H1 (cell line): Measurements from ENCODE around the gene FARP2. TPM values are rescaled to one million over a fixed set of nuclear protein-coding genes. Genes with fewer than 3 reads are reported as not detected.

ENCODE experiments used
- CTCF ChIA-PET: fragments of 300-600 bp; sonication (Branson Sonifier 250); formaldehyde crosslinking; loops from one replicate; lab custom pipeline; 2021; ENCODE audit not compliant: partially characterized antibody; lab: Charles Lee
- POLR2A ChIA-PET: fragments of 300-600 bp; sonication (Branson Sonifier 250); formaldehyde crosslinking; loops from one replicate; lab custom pipeline; 2021; ENCODE audit warnings: inconsistent platforms; ENCODE audit not compliant: partially characterized antibody; lab: Charles Lee
- DNase-seq, 2 experiments: peaks; one replicate each; pipeline versions ENCODE4 v3.0.0 to v3.0.0-alpha.2; 2010 to 2022; ENCODE audit warnings: low spot score in 2 of 2, low read depth in 1 of 2, mixed read lengths in 1 of 2
- FAIRE-seq: peaks from 2 replicates; lab custom pipeline; 2011; peaks lifted over from hg19 to GRCh38; lab: Jason Lieb, UNC
- H2AFZ ChIP-seq: 2 replicates; pipeline ENCODE4 v1.8.1; 2012; ENCODE audit warnings: low read length, inconsistent platforms
- H2AK5ac ChIP-seq: 2 replicates; pipeline ENCODE4 v1.6.1; 2013; ENCODE audit warnings: low read depth, low read length
- H2BK120ac ChIP-seq: replicated peaks from 2 replicates; pipeline ENCODE3; 2013; ENCODE audit warnings: low read depth, low read length, inconsistent platforms
- H2BK12ac ChIP-seq: 2 replicates; pipeline ENCODE4 v1.6.1; 2013; ENCODE audit warnings: low read depth, low read length
- H2BK15ac ChIP-seq: 2 replicates; pipeline ENCODE4 v1.6.1; 2013; ENCODE audit warnings: low read length
- H2BK20ac ChIP-seq: 2 replicates; pipeline ENCODE4 v1.6.1; 2013; ENCODE audit warnings: low read length
- H2BK5ac ChIP-seq: 2 replicates; pipeline ENCODE4 v1.6.1; 2013; ENCODE audit warnings: low read depth, low read length
- H3K14ac ChIP-seq: 2 replicates; pipeline ENCODE4 v1.6.1; 2013; ENCODE audit warnings: inconsistent platforms; ENCODE audit not compliant: insufficient read length
- H3K18ac ChIP-seq: 2 replicates; pipeline ENCODE4 v1.6.1; 2013; ENCODE audit warnings: low read length; ENCODE audit errors: extremely low read depth
- H3K23ac ChIP-seq: 2 replicates; pipeline ENCODE4 v1.6.1; 2013; ENCODE audit warnings: inconsistent platforms; ENCODE audit not compliant: insufficient read length
- H3K23me2 ChIP-seq: 2 replicates; pipeline ENCODE4 v1.6.1; 2013; ENCODE audit warnings: low read depth, low read length
- H3K27ac ChIP-seq: 2 replicates; pipeline ENCODE4 v1.6.1; 2011; ENCODE audit warnings: low read depth, low read length, inconsistent platforms
- H3K27me3 ChIP-seq, 4 experiments: replicated peaks in 1 of 4; 1 replicate in 1 of 4; 2 replicates in 3 of 4; pipeline versions ENCODE4 v1.6.1 to v1.8.1; 2011 to 2013; ENCODE audit warnings: low read length in 3 of 4, mild to moderate bottlenecking in 3 of 4, inconsistent platforms in 2 of 4, mixed read lengths in 2 of 4, moderate library complexity in 1 of 4; ENCODE audit not compliant: control insufficient read depth in 3 of 4, insufficient read depth in 3 of 4; ENCODE audit errors: extremely low read depth in 1 of 4
- H3K36me3 ChIP-seq, 4 experiments: 2 replicates each; pipeline versions ENCODE4 v1.6.1 to v1.8.1; 2011 to 2013; ENCODE audit warnings: mild to moderate bottlenecking in 4 of 4, low read length in 3 of 4, moderate library complexity in 2 of 4, control low read depth in 1 of 4, inconsistent platforms in 1 of 4; ENCODE audit not compliant: insufficient read depth in 4 of 4, control insufficient read depth in 2 of 4
- H3K4ac ChIP-seq: replicated peaks from 2 replicates; pipeline ENCODE3; 2013; ENCODE audit warnings: low read length, low read depth, mixed read lengths, inconsistent platforms; ENCODE audit not compliant: insufficient read length
- H3K4me1 ChIP-seq, 4 experiments: replicated peaks in 1 of 4; 1 replicate in 1 of 4; 2 replicates in 3 of 4; pipeline versions ENCODE4 v1.6.1 to v1.8.1; 2011 to 2013; ENCODE audit warnings: low read length in 3 of 4, inconsistent platforms in 2 of 4, mixed read lengths in 1 of 4; ENCODE audit not compliant: insufficient read depth in 4 of 4, control insufficient read depth in 3 of 4
- H3K4me2 ChIP-seq, 2 experiments: 2 replicates each; pipeline versions ENCODE4 v1.6.1 to v1.8.1; 2011 to 2013; ENCODE audit warnings: low read depth in 2 of 2, low read length in 2 of 2, control low read depth in 1 of 2, inconsistent platforms in 1 of 2, mild to moderate bottlenecking in 1 of 2; ENCODE audit not compliant: insufficient read depth in 1 of 2
- H3K4me3 ChIP-seq, 4 experiments: fragments of 200-600, 300-600 bp in 1 of 4; sonication (generic), shearing (Covaris generic), sonication (Bioruptor Twin) in 1 of 4; 2 replicates each; pipeline versions ENCODE4 v1.5.1 to v1.8.1; 2011 to 2016; ENCODE audit warnings: low read length in 4 of 4, low read depth in 3 of 4, control low read depth in 2 of 4, inconsistent platforms in 2 of 4, mild to moderate bottlenecking in 2 of 4, mixed read lengths in 1 of 4, moderate library complexity in 1 of 4; ENCODE audit not compliant: insufficient read depth in 2 of 4; ENCODE audit errors: extremely low read depth in 1 of 4
- H3K56ac ChIP-seq: replicated peaks from 2 replicates; pipeline ENCODE3; 2013; ENCODE audit warnings: low read depth, mild to moderate bottlenecking, mixed read lengths, low read length, inconsistent platforms; ENCODE audit not compliant: insufficient read length
- H3K79me1 ChIP-seq: 2 replicates; pipeline ENCODE4 v1.6.1; 2013; ENCODE audit warnings: low read depth, low read length, control low read depth
- H3K79me2 ChIP-seq, 2 experiments: 2 replicates each; pipeline versions ENCODE4 v1.6.1 to v1.8.1; 2012 to 2013; ENCODE audit warnings: low read length in 2 of 2, mild to moderate bottlenecking in 2 of 2, inconsistent platforms in 1 of 2; ENCODE audit not compliant: insufficient read depth in 2 of 2, control insufficient read depth in 1 of 2
- H3K9ac ChIP-seq, 4 experiments: replicated peaks in 1 of 4; 1 replicate in 1 of 4; 2 replicates in 3 of 4; pipeline versions ENCODE4 v1.6.1 to v1.8.1; 2011 to 2013; ENCODE audit warnings: low read depth in 3 of 4, low read length in 3 of 4, control low read depth in 2 of 4, mild to moderate bottlenecking in 2 of 4, moderate library complexity in 2 of 4, inconsistent platforms in 1 of 4; ENCODE audit errors: extremely low read depth in 1 of 4
- H3K9me3 ChIP-seq, 2 experiments: 2 replicates each; pipeline versions ENCODE4 v1.6.1 to v1.8.1; 2012 to 2013; ENCODE audit warnings: mild to moderate bottlenecking in 2 of 2, moderate library complexity in 2 of 2, control low read depth in 1 of 2, inconsistent platforms in 1 of 2, low read depth in 1 of 2, low read length in 1 of 2, mixed read lengths in 1 of 2; ENCODE audit not compliant: insufficient read depth in 2 of 2
- H4K20me1 ChIP-seq, 2 experiments: replicated peaks in 1 of 2; 2 replicates each; pipeline versions ENCODE3 to v1.8.1; 2011 to 2013; ENCODE audit warnings: inconsistent platforms in 2 of 2, low read length in 2 of 2, mild to moderate bottlenecking in 1 of 2; ENCODE audit not compliant: insufficient read depth in 2 of 2, control insufficient read depth in 1 of 2
- H4K5ac ChIP-seq: 2 replicates; pipeline ENCODE4 v1.6.1; 2013; ENCODE audit warnings: low read length, low read depth, mixed read lengths, inconsistent platforms; ENCODE audit not compliant: insufficient read length
- H4K8ac ChIP-seq: 2 replicates; pipeline ENCODE4 v1.8.0; 2013; ENCODE audit warnings: mild to moderate bottlenecking, moderate library complexity, low read length, inconsistent platforms; ENCODE audit not compliant: insufficient read depth; ENCODE audit errors: extremely low read depth
- H4K91ac ChIP-seq: replicated peaks from 2 replicates; pipeline ENCODE3; 2013; ENCODE audit warnings: low read length, mixed read lengths, inconsistent platforms; ENCODE audit not compliant: insufficient read length
- FOSL1 ChIP-seq: IDR thresholded peaks from 2 replicates; pipeline ENCODE4 v1.6.1; 2011; ENCODE audit warnings: mild to moderate bottlenecking, low read depth, low read length, moderate library complexity; ENCODE audit not compliant: insufficient read depth
- HDAC6 ChIP-seq: IDR thresholded peaks from one replicate; pipeline ENCODE4 v1.7.1; 2012; ENCODE audit warnings: low read depth, mild to moderate bottlenecking, inconsistent platforms, low read length, moderate library complexity
- POU5F1 ChIP-seq: IDR thresholded peaks from 2 replicates; pipeline ENCODE4 v1.6.1; 2011; ENCODE audit warnings: low read depth, mild to moderate bottlenecking, low read length, moderate library complexity
- RAD21 ChIP-seq, 2 experiments: IDR thresholded peaks in 1 of 2; conservative IDR thresholded peaks in 1 of 2; 2 replicates each; pipeline ENCODE4 v1.6.1; 2011; ENCODE audit warnings: low read depth in 2 of 2, low read length in 2 of 2, improper control_type of control experiment in 1 of 2, inconsistent platforms in 1 of 2, mild to moderate bottlenecking in 1 of 2, moderate library complexity in 1 of 2
- SP1 ChIP-seq: IDR thresholded peaks from 2 replicates; pipeline ENCODE4 v1.6.1; 2011; ENCODE audit warnings: low read depth, low read length
- TEAD4 ChIP-seq: IDR thresholded peaks from 2 replicates; pipeline ENCODE4 v1.6.1; 2012; ENCODE audit warnings: low read depth, low read length, inconsistent platforms, mixed read lengths
- WGBS, 2 experiments: shearing (Covaris generic) in 1 of 2; methylation state at CpG; one replicate each; pipeline versions ENCODE4 v1.1.6 to v1.1.7; 2013 to 2015; ENCODE audit warnings: low lambda C conversion rate in 2 of 2, mixed read lengths in 2 of 2, inconsistent platforms in 1 of 2, low coverage in 1 of 2, missing lambda C conversion rate in 1 of 2; ENCODE audit not compliant: insufficient replicate concordance in 2 of 2, insufficient coverage in 1 of 2, insufficient read length in 1 of 2; ENCODE audit errors: extremely low coverage in 1 of 2, missing lambda C conversion rate in 1 of 2; 5-methylcytosine and 5-hydroxymethylcytosine counted together
- polyA plus RNA-seq, 7 experiments: library from polyadenylated mRNA; depleted of rRNA in 3 of 7; stranded (reverse) in 5 of 7; unstranded in 2 of 7; fragments of >200 nt in 5 of 7; fragments of 200-250 nt in 2 of 7; gene quantifications; 1 replicate in 5 of 7; 2 replicates in 1 of 7; 4 replicates in 1 of 7; pipeline versions ENCODE4 v1.2.1 to v1.2.3, GENCODE V29; 2011 to 2013; ENCODE audit warnings: missing spikeins in 2 of 7, mixed read lengths in 2 of 7
- total RNA-seq: library from RNA; stranded (reverse); fragmentation: NEBNext Ultra II Directional; extraction: Animal tissue kit (Norgen Biotek cat#: 25700); gene quantifications from 2 replicates; pipeline ENCODE4 v1.2.1, GENCODE V29; 2021
- TF ChIP-seq, protein P1 (sequence below), 3 experiments: IDR thresholded peaks; 1 replicate in 2 of 3; 2 replicates in 1 of 3; pipeline versions ENCODE4 v1.5.1 to v1.6.1; 2011; ENCODE audit warnings: low read length in 3 of 3, mild to moderate bottlenecking in 3 of 3, inconsistent platforms in 2 of 3, low read depth in 1 of 3, moderate library complexity in 1 of 3; ENCODE audit not compliant: insufficient read depth in 1 of 3; ENCODE audit errors: control extremely low read depth in 1 of 3

FARP2 gene
- total and polyA plus RNA-seq, 2 of the 8 experiments (the other 6 are each of a cell fraction or from before 2014, with no cell fraction given), result 12.4 to 33.4 TPM

GRCh38 chr2:241391892-241392665 lies 36.0 kb downstream of the FARP2 start:
- Histone ChIP-seq H4K20me1 (peaks cover 0 to 2% of the 10 kb centered on the region in 2 experiments), H2BK12ac (no peak overlapping the region), H4K8ac (no peak overlapping the region), H4K5ac (no peak overlapping the region), H3K36me3 (no peaks in the 10 kb centered on the region; a peak in 2 of 8 replicates), H3K14ac (no peak overlapping the region), H2BK5ac (no peak overlapping the region), H3K18ac (no peak overlapping the region), H3K9me3 (no peaks in the 10 kb centered on the region), H3K4me2 (no peak overlapping the region), H3K56ac (no peak overlapping the region), H2BK15ac (no peak overlapping the region), H3K27ac (no peak overlapping the region), H3K4me1 (no peaks in the 10 kb centered on the region), H3K27me3 (no peaks in the 10 kb centered on the region), H3K23ac (no peak overlapping the region), H2BK20ac (no peak overlapping the region), H3K23me2 (no peaks in the 10 kb centered on the region), H4K91ac (no peak overlapping the region), H2BK120ac (no peak overlapping the region), H2AFZ (no peak overlapping the region), H3K4ac (no peak overlapping the region), H2AK5ac (no peak overlapping the region), H3K79me2 (no peaks in the 10 kb centered on the region), H3K4me3 (no peak overlapping the region), H3K9ac (no peak overlapping the region), H3K79me1 (no peaks in the 10 kb centered on the region; the same call in 1 of the 2 replicates)
- CTCF ChIA-PET, result interaction anchor here (0.6 to 2.8 kb wide), 28 partner anchors 9 to 254 kb away, joined by 3 to 20 read pairs (median 4); no protein-coding TSS in a partner anchor
- DNase-seq (peak in 1 of 2 experiments; percentile 56), FAIRE-seq (no peak)
- TF ChIP-seq FOSL1 (no peak), RAD21 (IDR thresholded peaks at IDR 0.05 in 1 of 2, conservative IDR thresholded peaks at IDR 0.05 in 1 of 2; ENCODE audit: low read depth in 2 of 2, low read length in 2 of 2) (peak; percentile 64 to 71), TEAD4 (0 out of 2 replicates have a peak, but pooled peaks have one; percentile 36), HDAC6 (no peak), SP1 (no peak), POU5F1 (no peak)
- TF ChIP-seq, protein P1, sequence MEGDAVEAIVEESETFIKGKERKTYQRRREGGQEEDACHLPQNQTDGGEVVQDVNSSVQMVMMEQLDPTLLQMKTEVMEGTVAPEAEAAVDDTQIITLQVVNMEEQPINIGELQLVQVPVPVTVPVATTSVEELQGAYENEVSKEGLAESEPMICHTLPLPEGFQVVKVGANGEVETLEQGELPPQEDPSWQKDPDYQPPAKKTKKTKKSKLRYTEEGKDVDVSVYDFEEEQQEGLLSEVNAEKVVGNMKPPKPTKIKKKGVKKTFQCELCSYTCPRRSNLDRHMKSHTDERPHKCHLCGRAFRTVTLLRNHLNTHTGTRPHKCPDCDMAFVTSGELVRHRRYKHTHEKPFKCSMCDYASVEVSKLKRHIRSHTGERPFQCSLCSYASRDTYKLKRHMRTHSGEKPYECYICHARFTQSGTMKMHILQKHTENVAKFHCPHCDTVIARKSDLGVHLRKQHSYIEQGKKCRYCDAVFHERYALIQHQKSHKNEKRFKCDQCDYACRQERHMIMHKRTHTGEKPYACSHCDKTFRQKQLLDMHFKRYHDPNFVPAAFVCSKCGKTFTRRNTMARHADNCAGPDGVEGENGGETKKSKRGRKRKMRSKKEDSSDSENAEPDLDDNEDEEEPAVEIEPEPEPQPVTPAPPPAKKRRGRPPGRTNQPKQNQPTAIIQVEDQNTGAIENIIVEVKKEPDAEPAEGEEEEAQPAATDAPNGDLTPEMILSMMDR (IDR thresholded peaks at IDR 0.05; ENCODE audit: control extremely low read depth in 1 of 3, insufficient read depth in 1 of 3, low read depth in 1 of 3, low read length in 3 of 3), result peak; percentile 9 to 63 (median 45)
- POLR2A ChIA-PET, result interaction anchor here (1.2 to 1.3 kb wide), 2 partner anchors 34 to 90 kb away, joined by 3 read pairs; no protein-coding TSS in a partner anchor
- 74% methylated on average over 6 of the region's 6 CpGs; no CpG with 5 or more reads in 1 of the 2 experiments for WGBS, 2 experiments
